ENCODE data around the gene CAVIN2. TPM values are rescaled to one million over a fixed set of nuclear protein-coding genes. Genes with fewer than 3 reads are reported as not detected.

The CAVIN2 gene
- polyA plus RNA-seq, 1 donor from 2014 or later = not detected

DNA sequence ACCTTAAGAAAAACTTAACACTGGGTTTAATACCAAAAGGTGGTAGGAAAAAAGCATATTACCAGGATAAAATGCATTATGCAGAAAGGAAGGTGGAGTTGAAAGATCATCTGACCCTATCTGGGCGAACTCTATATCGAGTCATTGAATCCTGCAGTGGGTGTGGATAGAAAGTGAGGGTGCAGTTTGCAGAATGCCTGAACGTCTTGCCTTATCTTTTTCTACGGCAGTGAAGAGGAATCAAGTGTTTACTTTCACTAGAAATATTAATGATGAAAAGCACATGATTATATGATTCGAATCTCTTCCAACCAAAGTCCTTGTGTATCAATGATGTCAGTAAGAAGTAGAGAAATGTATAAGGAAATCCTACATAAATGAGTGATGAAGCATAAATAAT is 4.3 kb upstream of the CAVIN2 start:
- Histone ChIP-seq H2AFZ (ENCODE audit: low read depth, low read length) (no peak overlapping the region), H3K4me3 (ENCODE audit: low read length) (no peak overlapping the region), H4K20me1 (ENCODE audit: insufficient read depth) (no peaks in the 10 kb centered on the region), H3K4me2 (ENCODE audit: low read length) (no peak overlapping the region), H3K27me3 (ENCODE audit: insufficient read depth, low read depth, low read length) (no peaks in the 10 kb centered on the region), H3K9ac (ENCODE audit: low read length) (no peak overlapping the region), H3K36me3 (ENCODE audit: insufficient read depth, low read length) (no peaks in the 10 kb centered on the region), H3F3A (ENCODE audit: insufficient read depth, low read length, poor library complexity, severe bottlenecking) (no peaks in the 10 kb centered on the region), H3K9me3 (ENCODE audit: low read length) (no peaks in the 10 kb centered on the region), H3K79me2 (replicated peaks; ENCODE audit: insufficient read depth, low read length) (no peaks in the 10 kb centered on the region), H3K27ac (ENCODE audit: low read length) (no peak overlapping the region), H3K9me2 (ENCODE audit: insufficient read depth, low read length) (no peaks in the 10 kb centered on the region)
- TF ChIP-seq CTCF (IDR thresholded peaks at IDR 0.05; ENCODE audit: poor library complexity, severe bottlenecking) (no peak), SMC3 (conservative IDR thresholded peaks at IDR 0.05; ENCODE audit: poor library complexity) (no peak), POLR2AphosphoS5 (IDR thresholded peaks at IDR 0.05) (no peak), TAF1 (IDR thresholded peaks at IDR 0.05; ENCODE audit: low read depth) (no peak), EP300 (conservative IDR thresholded peaks at IDR 0.05; ENCODE audit: poor library complexity, severe bottlenecking) (no peak), RAD21 (conservative IDR thresholded peaks at IDR 0.05) (no peak), EZH2 (IDR thresholded peaks at IDR 0.05; ENCODE audit: borderline replicate concordance, insufficient read depth, low read length, poor library complexity, severe bottlenecking) (no peak), MXI1 (conservative IDR thresholded peaks at IDR 0.05; ENCODE audit: poor library complexity, severe bottlenecking) (no peak)
- TF ChIP-seq, protein P1, sequence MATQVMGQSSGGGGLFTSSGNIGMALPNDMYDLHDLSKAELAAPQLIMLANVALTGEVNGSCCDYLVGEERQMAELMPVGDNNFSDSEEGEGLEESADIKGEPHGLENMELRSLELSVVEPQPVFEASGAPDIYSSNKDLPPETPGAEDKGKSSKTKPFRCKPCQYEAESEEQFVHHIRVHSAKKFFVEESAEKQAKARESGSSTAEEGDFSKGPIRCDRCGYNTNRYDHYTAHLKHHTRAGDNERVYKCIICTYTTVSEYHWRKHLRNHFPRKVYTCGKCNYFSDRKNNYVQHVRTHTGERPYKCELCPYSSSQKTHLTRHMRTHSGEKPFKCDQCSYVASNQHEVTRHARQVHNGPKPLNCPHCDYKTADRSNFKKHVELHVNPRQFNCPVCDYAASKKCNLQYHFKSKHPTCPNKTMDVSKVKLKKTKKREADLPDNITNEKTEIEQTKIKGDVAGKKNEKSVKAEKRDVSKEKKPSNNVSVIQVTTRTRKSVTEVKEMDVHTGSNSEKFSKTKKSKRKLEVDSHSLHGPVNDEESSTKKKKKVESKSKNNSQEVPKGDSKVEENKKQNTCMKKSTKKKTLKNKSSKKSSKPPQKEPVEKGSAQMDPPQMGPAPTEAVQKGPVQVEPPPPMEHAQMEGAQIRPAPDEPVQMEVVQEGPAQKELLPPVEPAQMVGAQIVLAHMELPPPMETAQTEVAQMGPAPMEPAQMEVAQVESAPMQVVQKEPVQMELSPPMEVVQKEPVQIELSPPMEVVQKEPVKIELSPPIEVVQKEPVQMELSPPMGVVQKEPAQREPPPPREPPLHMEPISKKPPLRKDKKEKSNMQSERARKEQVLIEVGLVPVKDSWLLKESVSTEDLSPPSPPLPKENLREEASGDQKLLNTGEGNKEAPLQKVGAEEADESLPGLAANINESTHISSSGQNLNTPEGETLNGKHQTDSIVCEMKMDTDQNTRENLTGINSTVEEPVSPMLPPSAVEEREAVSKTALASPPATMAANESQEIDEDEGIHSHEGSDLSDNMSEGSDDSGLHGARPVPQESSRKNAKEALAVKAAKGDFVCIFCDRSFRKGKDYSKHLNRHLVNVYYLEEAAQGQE (IDR thresholded peaks at IDR 0.05; ENCODE audit: borderline replicate concordance) = no peak

DNA sequence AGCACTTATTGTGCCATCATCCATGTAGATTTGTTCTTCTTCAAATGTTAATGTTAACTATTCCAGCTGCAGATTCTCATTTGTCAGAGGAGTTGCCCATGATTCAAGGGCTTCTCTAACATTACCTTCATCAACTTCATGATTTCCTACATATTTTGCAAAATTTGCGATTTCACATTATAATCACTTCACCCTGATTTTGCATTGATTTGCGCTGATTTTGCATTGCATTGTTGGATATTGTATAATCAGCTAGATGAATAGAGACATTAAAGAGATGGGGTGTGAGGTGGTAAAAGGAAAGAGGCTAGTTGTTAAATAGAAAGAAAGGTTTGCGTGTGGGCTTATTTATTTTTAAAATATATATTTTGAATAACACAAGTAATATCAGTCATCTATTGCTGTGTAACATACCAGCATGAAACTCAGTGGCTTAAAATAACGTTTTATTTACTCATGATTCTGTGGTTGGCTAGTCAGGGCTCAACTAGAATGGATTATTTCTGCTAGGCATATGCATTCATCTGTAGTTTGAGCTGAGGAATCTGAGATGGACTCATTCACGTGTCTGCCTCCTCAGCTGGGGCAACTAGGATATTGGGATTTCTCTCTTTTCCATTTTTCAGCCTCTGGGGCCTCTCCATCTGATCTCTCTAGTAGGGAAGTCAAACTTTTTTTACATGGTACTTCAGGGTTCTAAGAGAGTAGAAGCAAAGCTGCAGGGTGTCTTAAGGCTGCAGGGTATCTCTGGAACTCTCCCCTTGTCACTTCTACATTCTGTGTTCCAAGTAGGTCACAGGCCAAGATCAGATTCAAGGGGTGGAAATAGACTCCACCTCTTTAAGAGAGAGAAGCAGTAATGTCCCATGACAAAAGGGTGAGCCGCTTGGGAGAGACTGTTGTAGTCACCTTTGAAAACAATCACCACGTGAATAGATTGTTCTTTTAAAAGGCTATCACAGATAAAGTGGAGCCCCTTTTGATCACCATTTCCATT is 2.2 kb upstream of the CAVIN2 start:
- TF ChIP-seq CTCF (IDR thresholded peaks at IDR 0.05; ENCODE audit: poor library complexity, severe bottlenecking) = no peak
- TF ChIP-seq, protein P1 (IDR thresholded peaks at IDR 0.05; ENCODE audit: borderline replicate concordance) = no peak
- no peak for TF ChIP-seq MXI1 (conservative IDR thresholded peaks at IDR 0.05; ENCODE audit: poor library complexity, severe bottlenecking)
- TF ChIP-seq RAD21 (conservative IDR thresholded peaks at IDR 0.05) = no peak
- no peak for TF ChIP-seq TAF1 (IDR thresholded peaks at IDR 0.05; ENCODE audit: low read depth)
- TF ChIP-seq POLR2AphosphoS5 (IDR thresholded peaks at IDR 0.05) = no peak
- no peak for TF ChIP-seq SMC3 (conservative IDR thresholded peaks at IDR 0.05; ENCODE audit: poor library complexity)
- no peak for TF ChIP-seq EP300 (conservative IDR thresholded peaks at IDR 0.05; ENCODE audit: poor library complexity, severe bottlenecking)
- no peak for TF ChIP-seq EZH2 (IDR thresholded peaks at IDR 0.05; ENCODE audit: borderline replicate concordance, insufficient read depth, low read length, poor library complexity, severe bottlenecking)

More for the DNA sequence above, 2.2 kb upstream of the CAVIN2 start:
- Histone ChIP-seq H3K9me3 (ENCODE audit: low read length) (no peaks in the 10 kb centered on the region), H3K4me3 (ENCODE audit: low read length) (no peak overlapping the region), H3K9me2 (ENCODE audit: insufficient read depth, low read length) (no peaks in the 10 kb centered on the region), H3K27ac (ENCODE audit: low read length) (no peak overlapping the region), H3K9ac (ENCODE audit: low read length) (no peak overlapping the region), H3K79me2 (replicated peaks; ENCODE audit: insufficient read depth, low read length) (no peaks in the 10 kb centered on the region), H4K20me1 (ENCODE audit: insufficient read depth) (no peaks in the 10 kb centered on the region), H3K4me2 (ENCODE audit: low read length) (no peak overlapping the region), H2AFZ (ENCODE audit: low read depth, low read length) (no peak overlapping the region), H3K27me3 (ENCODE audit: insufficient read depth, low read depth, low read length) (no peaks in the 10 kb centered on the region), H3K36me3 (ENCODE audit: insufficient read depth, low read length) (no peaks in the 10 kb centered on the region), H3F3A (ENCODE audit: insufficient read depth, low read length, poor library complexity, severe bottlenecking) (no peaks in the 10 kb centered on the region)
